ENCODE data around the gene FGD6.

DNA sequence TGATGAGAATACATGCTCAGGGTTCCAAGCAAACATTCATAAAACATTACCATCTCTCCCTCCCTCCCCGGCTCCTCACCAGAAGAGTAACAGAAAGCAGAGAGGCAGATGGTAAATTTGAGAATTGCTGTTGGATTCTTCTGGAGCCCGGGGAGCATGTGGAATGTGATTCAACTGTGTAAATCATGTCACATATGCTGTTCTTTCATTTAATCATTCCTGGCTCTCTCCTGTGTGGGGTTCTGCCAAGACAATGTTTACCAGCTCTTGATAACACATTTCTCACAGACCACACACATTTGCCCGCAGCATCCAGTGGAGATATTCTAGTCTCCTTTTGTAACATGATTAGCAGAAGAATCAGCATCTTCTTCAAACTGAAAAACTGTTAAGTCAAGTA is 120.4 kb downstream of the FGD6 start:
- TF ChIP-seq, protein P1, sequence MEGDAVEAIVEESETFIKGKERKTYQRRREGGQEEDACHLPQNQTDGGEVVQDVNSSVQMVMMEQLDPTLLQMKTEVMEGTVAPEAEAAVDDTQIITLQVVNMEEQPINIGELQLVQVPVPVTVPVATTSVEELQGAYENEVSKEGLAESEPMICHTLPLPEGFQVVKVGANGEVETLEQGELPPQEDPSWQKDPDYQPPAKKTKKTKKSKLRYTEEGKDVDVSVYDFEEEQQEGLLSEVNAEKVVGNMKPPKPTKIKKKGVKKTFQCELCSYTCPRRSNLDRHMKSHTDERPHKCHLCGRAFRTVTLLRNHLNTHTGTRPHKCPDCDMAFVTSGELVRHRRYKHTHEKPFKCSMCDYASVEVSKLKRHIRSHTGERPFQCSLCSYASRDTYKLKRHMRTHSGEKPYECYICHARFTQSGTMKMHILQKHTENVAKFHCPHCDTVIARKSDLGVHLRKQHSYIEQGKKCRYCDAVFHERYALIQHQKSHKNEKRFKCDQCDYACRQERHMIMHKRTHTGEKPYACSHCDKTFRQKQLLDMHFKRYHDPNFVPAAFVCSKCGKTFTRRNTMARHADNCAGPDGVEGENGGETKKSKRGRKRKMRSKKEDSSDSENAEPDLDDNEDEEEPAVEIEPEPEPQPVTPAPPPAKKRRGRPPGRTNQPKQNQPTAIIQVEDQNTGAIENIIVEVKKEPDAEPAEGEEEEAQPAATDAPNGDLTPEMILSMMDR (IDR thresholded peaks at IDR 0.05): no peak
- TF ChIP-seq, protein P2, sequence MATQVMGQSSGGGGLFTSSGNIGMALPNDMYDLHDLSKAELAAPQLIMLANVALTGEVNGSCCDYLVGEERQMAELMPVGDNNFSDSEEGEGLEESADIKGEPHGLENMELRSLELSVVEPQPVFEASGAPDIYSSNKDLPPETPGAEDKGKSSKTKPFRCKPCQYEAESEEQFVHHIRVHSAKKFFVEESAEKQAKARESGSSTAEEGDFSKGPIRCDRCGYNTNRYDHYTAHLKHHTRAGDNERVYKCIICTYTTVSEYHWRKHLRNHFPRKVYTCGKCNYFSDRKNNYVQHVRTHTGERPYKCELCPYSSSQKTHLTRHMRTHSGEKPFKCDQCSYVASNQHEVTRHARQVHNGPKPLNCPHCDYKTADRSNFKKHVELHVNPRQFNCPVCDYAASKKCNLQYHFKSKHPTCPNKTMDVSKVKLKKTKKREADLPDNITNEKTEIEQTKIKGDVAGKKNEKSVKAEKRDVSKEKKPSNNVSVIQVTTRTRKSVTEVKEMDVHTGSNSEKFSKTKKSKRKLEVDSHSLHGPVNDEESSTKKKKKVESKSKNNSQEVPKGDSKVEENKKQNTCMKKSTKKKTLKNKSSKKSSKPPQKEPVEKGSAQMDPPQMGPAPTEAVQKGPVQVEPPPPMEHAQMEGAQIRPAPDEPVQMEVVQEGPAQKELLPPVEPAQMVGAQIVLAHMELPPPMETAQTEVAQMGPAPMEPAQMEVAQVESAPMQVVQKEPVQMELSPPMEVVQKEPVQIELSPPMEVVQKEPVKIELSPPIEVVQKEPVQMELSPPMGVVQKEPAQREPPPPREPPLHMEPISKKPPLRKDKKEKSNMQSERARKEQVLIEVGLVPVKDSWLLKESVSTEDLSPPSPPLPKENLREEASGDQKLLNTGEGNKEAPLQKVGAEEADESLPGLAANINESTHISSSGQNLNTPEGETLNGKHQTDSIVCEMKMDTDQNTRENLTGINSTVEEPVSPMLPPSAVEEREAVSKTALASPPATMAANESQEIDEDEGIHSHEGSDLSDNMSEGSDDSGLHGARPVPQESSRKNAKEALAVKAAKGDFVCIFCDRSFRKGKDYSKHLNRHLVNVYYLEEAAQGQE (IDR thresholded peaks at IDR 0.05; ENCODE audit: insufficient read depth in 1 of 2, low read depth in 2 of 2, low read length in 1 of 2): no peak
- TF ChIP-seq SIN3A (IDR thresholded peaks at IDR 0.05; ENCODE audit: borderline replicate concordance, insufficient read depth, low read depth, low read length): no peak
- TF ChIP-seq POLR2AphosphoS5 (IDR thresholded peaks at IDR 0.05; ENCODE audit: low read depth, low read length): no peak

Data from Panc1 (cell line).